HG03060 (cell line): ENCODE data around the gene AFAP1.
"Not testable (repeated sequence)": the region's sequence is repeated elsewhere in the genome, so short reads cannot be mapped to it uniquely, and the experiment has no call there.

Source experiments
- ATAC-seq: cut with Tn5 transposase; IDR thresholded peaks from one replicate; pipeline ENCODE4 v1.9.1; 2021; ENCODE audit warnings: low read depth, moderate number of reproducible peaks; ENCODE audit not compliant: unreplicated experiment

The AFAP1 gene

DNA sequence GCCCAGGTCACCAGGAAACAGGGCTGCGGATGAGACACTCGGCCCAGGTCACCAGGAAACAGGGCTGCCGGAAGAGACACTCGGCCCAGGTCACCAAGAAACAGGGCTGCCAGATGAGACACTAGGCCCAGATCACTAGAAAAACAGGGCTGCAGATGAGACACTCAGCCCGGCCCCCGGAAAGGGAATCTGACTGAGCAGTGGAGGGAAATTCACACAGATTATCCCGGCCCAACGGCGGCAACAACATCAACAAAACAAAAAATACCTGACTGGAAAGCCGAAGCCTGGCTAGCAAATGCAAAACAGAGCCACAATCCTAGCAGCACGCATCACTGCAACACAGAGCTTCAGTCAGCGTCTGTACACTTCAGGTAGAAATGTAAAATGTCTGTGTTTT lies 20.7 kb downstream of the AFAP1 start:
- ATAC-seq, result no peak

- not testable (repeated sequence) for ATAC-seq
These were observed 21.5 kb downstream of the AFAP1 start for GRCh38 chr4:7918187-7918586.

GRCh38 chr4:7917669-7918068 lies 22.0 kb downstream of the AFAP1 start:
- no peak for ATAC-seq

GRCh38 chr4:7915875-7916242 lies 23.8 kb downstream of the AFAP1 start:
- no peak for ATAC-seq

DNA sequence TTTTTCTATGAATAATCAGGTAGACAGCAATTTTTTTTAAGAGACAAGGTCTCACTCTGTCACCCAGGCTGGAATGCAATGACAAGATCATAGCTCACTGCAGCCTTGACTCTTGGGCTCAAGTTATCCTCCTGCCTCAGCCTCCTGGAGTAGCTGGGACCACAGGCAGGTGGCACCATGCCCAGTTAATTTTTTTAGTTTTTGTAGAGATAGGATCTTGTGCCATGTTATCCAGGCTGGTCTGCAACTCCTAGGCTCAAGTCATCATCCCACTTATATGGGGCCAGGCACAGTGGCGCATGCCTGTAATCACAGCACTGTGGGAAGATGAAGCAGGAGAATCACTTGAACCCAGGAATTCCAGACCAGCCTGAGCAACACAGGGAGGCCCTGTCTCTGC lies 26.8 kb downstream of the AFAP1 start:
- ATAC-seq, result no peak

GRCh38 chr4:7910952-7911578 lies 28.6 kb downstream of the AFAP1 start:
- no peak for ATAC-seq

DNA sequence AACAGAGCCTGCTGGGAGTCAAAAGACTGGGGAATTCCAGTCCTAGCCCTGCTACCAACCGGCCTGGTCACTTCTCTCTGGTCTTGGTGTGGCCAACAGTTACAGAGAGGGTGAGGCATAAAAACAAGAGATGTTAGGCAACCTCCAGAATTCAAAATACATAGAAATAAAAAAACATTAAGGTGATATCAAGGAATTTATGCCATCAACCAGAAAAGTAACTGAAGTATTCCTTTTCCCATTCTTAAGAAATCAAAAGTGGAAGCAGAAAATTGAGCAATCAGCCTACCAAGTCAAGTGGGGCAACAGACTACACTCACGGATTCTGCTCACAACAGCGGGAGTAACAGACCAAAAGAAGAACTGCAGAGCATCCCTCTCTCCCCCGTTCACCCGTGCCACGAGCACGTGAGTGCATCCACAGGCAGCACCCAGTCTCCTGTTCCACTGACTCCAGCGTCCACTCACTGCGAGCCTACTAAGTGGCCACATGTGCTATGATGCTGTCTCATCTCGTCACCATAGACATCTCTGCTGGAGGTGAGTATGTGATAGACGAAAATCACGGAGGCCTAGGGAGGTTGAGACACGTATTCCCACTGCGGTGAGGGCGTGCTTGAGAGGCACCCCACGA lies 29.3 kb downstream of the AFAP1 start:
- ATAC-seq, result no peak

DNA sequence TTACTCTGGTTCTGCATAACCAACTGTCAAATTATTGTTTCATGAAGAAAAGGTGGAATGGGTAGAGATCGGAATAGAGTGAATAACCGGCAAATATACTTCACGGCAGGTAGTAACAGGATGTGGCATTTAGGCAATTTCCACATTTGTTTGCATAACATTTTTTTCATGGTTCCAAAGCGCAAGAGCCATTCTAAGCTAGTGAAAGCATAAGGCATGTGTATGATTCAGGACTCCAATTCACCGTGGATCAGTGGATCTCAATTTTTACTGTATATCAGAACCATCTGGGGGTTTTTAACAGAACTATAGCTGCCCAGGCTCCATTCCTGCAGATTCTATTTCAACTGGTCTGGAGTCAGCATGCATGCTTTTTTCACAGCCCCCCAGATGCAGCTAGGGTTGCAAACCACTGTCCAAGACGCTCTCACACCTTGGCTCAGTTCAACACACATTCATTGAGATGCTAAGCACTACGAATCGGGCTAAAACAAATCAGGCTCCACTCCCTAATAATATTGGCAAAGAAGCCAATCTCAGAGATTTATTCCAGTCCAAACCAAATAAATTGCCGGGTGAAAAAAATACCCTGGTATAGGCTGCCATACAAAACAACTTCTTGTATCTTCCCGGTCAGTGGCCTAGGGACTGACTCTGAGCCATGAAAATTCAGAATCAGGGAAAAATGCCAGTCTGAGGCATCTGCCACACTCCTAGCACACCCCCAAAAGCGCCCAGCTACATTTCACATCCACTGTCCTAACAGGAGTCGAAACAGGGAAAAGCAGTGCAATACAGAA lies 30.0 kb downstream of the AFAP1 start:
- no peak for ATAC-seq

DNA sequence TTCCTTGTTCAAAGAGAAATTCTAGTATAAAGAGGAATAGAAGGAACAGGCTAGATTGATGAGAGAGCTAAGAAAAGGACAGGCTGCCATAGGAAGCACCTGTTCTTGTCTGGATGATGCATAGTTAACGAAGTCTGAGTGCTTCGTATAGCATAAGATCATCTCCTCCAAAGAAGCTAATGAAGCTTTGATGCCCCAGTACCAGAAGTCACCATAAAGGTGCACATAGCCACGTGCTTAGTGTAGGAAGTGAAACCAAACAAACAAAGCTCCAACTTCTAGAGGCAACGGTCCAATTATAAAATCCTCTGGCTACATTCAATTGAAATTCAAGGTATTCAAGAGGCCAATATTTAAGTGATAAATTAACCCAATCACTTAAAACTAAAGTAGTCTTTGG lies 31.0 kb downstream of the AFAP1 start:
- no peak for ATAC-seq

GRCh38 chr4:7907142-7907541 lies 32.5 kb downstream of the AFAP1 start:
- ATAC-seq, result no peak

DNA sequence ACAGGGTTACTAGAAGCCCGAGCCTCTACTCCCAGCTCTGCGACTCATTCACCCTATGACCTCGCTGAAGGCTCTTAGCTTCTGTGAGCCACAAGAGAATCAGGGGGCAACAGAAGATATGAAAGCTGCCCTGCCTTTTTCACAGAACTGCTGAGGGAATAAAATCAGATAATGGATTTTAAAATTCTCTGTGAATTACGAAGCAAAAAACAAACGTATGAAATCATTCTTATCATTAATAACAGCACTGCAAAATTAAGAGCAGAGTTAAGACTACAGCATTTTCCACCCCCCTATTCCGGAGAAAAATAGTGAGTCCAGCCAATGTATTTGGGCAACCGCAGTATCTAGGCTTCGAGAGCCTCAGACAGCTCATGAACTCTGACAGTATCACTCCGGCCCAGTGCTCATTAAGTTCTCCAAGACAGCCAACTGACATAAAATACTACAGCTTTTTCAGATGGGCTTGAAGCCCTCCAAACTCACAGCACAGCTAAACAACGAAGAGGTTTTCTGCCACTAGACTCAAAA lies 33.4 kb downstream of the AFAP1 start:
- ATAC-seq, result no peak

DNA sequence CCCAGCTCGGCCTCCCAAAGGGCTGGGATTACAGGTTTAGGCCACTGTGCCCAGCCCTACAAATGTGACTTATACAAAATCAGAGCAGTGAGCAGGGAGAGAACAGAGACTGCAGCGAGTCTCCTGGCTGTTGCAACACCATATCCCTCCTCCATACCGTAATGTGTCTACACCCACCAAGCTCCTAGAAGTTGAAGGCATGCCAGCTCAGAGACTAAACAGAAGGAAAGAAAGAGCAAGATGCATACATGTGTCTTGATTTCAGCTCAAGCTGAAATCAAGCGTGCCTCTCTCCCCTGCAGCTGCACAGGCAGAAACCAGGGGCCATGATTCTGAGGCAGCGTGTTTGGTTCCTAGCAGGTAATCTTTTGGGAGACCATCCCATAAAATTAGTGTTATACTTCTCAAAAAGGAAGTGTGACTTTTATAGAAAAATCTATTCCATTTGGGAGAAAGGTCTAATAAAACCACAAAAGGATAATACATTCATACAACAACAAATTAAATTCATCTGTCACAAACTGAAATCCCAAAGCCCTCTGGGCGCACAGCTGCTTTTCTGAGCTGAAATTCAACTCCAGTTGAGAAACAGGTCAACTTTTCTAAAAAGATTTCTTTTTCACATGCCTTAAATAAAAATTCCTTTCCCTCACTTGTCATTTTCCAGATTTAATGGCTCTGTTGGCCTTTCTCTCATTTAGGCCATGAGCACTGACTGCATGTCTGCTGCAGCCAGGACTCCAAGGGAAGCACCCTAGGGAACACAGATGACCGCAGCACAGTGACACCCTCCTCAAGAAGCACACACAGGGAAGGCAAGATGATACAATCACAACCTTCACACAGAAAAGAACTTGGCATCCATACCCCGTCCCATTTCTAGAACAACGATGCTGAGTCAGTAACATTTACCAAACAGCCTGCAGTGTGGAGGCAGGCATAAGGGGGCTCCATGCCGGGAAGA lies 34.4 kb downstream of the AFAP1 start:
- no peak for ATAC-seq

DNA sequence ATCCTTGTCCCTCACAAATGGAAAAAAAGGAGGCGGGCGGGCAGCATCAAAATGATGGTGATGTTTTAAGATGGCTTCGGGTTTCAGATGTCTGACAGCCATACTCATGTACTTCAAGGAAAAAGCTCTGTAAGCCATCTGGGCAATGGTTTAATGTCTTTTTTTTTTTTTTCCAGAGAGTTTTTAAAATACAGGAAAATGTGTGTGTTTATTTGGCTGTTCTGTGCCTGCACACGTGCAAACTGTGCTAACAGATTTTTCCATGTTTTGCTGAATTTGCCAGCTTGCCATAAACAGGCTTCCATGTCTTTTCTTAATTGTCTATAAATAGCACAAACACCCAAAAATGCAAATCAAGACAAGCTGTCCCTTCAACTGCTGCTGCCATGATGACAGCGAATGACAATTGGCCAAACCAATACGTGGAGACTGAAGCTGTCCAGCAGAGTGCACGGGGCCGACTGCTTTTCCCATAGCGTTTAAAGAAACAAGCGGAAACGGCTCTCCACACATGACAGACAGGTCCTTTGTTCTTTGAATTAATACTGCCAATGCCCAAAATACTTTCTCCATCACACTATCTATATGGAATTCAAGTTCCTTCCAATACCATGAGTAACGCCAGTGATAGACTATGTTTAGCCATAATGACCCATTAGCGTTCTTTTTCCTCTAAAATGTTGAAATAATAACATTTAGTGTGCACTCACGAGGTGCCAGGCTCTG lies 35.7 kb downstream of the AFAP1 start:
- no peak for ATAC-seq

- no peak for ATAC-seq
These were observed 36.8 kb downstream of the AFAP1 start for GRCh38 chr4:7902826-7903225.

- no peak for ATAC-seq
These were observed 37.5 kb downstream of the AFAP1 start for GRCh38 chr4:7902101-7902553.

DNA sequence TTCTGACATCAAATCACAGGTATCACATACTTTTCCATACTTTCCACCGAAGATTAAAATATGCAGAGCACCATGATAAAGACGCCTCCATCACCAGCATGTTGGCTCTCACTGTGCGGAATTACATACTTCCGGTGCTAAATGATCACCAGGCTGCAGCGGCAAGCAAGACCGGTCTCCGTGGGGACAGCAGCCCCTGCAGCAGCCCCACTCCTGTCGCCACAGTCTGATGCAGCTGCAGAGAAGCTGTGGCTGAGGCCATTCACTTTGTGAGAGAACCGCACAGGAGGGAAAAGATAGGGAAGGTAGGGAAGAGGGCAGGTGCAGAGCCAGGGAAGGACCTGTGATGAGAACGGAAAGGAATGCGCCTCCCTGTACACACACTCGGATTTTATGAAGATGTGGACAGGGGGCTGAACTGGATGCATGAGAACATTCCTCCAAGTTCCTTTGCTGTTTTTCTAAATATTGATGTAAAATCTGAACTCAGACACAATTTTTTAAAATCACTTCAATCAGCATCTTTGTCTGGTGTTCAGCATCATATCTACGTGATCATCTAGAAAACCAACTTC lies 38.3 kb downstream of the AFAP1 start:
- ATAC-seq, result no peak

DNA sequence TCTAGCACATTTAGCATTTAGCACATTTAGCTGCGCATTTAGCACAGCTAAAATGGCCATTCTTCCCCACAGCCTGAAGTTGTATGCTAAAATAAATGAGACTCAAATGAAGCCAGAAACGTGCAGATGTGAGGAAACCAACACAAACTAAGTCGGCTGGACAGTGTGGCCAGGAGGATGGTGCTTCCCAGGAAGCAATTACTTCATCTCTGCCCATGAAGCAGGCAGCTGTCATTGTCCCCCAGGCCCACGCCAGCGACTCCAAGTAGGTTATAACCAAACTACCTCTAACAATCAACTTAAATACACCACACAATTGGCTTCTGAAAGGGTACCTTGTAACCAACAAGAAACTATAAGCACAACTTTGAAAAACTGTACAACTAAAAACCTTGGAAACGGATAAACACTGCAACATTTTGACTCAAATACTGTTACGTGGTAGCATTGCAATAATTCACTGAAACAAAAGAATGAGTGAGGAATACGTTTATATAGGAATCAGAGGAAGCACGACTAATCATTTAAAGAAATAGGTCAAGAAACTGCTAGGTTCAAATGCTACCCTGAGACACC lies 39.2 kb downstream of the AFAP1 start:
- no peak for ATAC-seq

GRCh38 chr4:7899184-7899869 lies 40.3 kb downstream of the AFAP1 start:
- ATAC-seq, result no peak
